ENCODE measurements around the gene TYW1B.
"Not testable (repeated sequence)": the region's sequence is repeated elsewhere in the genome, so short reads cannot be mapped to it uniquely, and the experiment has no call there.

TYW1B gene

DNA sequence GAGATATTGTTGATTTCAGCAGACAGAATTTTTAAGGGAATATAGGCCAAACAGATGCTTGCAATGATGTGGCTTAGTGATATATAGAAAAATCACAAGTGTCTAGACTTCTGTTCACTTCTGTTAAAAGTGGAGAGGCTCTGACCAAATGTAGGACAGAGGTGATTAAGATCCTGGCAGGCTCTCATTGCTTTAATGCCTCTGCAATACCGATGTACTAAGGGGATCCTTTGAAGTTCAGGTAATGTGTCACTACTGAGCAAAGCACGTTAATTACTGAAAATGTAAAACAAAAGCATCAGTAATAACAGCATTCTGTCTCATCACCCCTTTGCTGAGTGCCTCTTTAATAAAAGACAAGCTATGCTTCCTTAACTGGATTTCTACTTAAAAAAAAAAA, 131.4 kb downstream of the TYW1B start:
- DNase-seq (ENCODE audit: low spot score): not testable (repeated sequence)

- not testable (repeated sequence) for DNase-seq (ENCODE audit: low spot score)
Observed at GRCh38 chr7:72695482-72695881, 132.5 kb downstream of the TYW1B start.

DNA sequence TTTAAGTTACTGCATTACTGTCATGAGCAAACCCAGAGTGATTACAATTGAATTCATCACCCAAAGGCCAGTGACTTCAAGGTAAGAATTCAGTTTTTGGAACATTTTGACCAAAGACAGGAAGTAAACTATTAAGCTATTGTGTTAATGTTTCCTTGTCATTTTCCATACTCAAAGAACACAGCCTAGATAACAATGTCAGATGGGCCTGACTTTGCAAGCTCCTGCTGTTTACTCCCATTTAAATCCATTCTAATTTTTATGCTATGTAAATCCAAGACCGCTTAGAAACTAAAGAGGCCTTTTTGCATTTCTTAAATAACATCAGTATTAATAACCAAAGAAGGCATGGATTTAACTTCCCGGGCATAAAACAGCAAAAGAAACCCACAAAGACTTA, 136.6 kb downstream of the TYW1B start:
- not testable (repeated sequence) for DNase-seq (ENCODE audit: low spot score)

- not testable (repeated sequence) for DNase-seq (ENCODE audit: low spot score)
Observed at GRCh38 chr7:72690177-72690576, 137.8 kb downstream of the TYW1B start.

- not testable (repeated sequence) for DNase-seq (ENCODE audit: low spot score)
Observed at GRCh38 chr7:72689344-72689743, 138.7 kb downstream of the TYW1B start.

DNA sequence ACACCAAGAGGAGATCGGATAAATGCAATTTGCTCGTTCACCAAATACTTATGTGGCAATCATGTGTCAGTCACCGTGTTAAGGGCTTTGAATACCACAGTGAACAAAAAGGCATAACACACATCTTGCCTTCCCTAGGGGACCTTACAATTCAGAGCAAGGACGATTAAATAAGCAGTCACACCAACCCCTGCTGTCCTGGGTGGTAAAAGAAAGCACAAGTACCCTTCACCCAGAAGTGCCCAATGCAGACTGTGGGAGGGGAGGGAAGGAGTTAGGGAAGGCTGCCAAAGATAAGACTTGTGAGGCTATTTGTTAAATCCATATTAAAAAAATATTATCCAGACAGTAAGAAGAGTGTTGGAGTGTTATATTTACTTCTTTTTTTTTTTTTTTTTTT, 146.8 kb downstream of the TYW1B start:
- not testable (repeated sequence) for DNase-seq (ENCODE audit: low spot score)

GRCh38 chr7:72676880-72677279, 151.1 kb downstream of the TYW1B start:
- not testable (repeated sequence) for DNase-seq (ENCODE audit: low spot score)

DNA sequence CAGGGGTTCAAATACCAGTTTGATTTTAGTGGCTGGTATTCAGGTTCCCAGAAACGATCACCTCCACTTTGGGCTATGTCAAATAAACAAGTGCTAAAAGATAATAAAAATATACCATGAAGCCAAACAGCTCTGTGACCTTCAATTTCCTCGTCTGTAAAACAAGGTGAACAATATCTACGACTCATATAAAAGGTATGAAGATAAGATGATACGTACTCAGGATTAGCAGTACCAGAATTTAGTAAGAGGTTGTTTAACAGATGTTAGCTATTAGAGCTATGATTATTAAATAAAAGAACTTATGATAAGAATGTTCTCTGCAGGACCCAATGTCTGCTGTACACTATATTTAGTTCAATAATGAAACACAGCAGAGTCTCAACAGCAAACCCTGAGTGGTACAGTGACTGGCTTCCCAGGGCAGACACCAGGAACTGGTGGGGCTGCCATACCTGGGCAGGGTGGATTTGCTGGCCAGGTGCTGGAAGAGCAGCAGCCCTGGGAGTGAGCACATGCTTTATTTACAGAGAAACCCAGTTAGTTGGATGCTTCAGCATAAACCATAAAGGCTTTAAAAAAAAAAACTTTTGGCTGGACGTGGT, 151.8 kb downstream of the TYW1B start:
- DNase-seq (ENCODE audit: low spot score): not testable (repeated sequence)

GRCh38 chr7:72675686-72676085, 152.3 kb downstream of the TYW1B start:
- DNase-seq (ENCODE audit: low spot score): not testable (repeated sequence)

DNA sequence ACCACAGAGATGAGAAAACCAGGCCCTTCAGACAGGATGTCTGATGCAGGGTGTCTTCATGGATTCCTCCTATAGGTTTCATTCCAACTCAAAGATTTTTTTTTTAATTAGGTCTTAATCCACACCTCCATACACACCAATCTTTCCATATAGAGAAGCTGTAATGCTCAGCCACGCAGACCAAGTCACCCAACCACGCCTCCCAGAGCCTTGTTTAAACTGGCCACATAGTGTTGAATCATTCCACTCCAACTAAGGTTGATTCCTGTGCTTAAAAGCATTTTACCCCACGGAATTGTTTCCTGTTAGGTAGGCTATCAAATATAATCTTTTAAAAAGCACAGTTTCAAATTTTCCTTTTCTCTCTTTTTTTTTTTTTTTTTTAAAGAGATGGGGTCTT, 153.6 kb downstream of the TYW1B start:
- no peak for DNase-seq (ENCODE audit: low spot score)

DNA sequence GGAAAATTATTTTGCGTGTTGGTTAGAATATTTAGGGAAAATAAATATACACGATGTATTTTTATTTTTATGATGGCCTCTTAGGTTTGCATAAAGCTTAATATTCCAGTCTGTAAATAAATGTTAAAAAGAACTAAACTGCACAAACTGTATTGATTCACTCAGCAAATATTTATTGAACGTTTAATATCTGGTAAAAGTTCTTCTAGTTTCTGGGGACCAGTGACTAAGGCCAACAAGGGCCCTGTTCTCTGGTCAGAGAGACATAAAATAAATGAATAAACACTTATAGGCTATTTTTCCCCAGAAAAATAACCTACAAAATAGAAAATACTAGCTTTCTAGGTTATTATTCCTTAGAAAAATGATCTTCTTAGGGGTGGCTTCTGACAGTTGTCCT, 157.2 kb downstream of the TYW1B start:
- not testable (repeated sequence) for DNase-seq (ENCODE audit: low spot score)

DNA sequence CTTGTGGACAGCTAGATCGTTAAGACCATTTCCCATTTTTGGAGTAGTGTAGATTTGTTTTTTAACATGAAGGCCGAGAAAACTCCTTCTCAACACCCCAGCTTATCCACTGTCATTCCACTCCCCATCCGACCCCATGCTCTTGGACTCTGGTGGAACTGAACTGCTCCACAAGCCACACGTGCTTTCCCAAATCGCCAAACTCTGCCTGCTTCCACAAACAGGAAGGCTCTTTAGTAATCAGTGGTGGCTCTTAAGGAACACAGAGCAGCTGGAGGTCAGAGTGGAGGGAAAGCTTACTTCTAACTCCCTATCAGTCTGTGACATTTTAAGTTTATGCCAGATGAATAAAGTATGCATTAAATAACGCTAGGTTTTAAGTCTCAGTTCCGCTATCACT, 159.6 kb downstream of the TYW1B start:
- DNase-seq (ENCODE audit: low spot score): not testable (repeated sequence)

- not testable (repeated sequence) for DNase-seq (ENCODE audit: low spot score)
Observed at GRCh38 chr7:72667049-72667448, 161.0 kb downstream of the TYW1B start.

DNA sequence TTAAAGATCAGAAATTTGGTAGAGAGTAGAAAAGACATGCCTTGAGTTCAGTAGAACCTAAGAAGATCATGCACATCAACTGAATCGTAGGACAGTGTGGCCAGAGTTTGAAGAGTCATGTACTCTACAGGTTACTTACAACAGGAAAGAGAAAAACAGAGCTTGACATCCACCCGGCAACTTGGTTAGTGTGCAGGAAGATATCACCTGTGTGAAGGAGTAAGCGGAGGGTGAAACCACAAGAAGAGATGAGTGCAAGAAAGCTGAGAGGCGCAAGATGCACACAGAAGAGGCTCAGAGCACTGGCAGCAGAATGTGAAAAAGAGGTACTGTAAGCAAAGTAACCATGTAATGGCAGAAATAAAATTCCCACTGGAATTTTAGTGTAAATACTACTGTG, 179.4 kb downstream of the TYW1B start:
- peak; percentile 1 for DNase-seq (ENCODE audit: low spot score)

- DNase-seq (ENCODE audit: low spot score): not testable (repeated sequence)
Observed at GRCh38 chr7:72643708-72644107, 184.3 kb downstream of the TYW1B start.

DNA sequence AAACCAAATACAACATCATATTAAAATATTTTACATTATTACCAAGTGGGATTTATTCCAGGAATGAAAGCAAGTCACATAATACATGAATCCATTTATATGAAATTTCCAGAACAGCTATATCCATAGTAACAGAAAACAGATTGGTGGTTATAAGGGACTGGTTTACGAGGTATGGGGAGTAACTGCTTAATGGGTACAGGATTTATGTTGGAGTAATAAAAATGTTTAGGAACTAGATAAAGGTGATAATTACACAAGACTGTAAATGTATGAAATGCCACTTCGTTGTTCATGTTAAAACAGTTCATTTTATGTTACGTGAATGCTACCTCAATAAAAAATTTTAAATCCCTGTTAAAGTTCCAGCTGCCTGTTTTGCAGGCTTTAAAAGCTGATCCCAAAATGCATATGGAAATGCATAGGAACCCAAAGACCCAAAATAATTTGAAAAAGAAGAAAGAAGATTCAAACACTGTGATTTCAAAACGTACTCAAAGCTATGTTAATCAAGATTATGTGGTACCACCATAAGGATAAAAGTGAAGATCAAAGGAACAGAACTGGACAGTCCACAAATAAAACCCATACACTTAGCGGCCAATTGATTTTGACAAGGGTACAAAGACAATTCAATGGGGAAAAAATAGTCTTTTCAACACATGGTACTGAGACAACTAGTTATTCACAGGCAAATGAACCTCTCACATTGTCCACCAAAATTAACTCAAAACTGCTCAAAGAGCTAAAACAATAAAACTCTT, 186.3 kb downstream of the TYW1B start:
- DNase-seq (ENCODE audit: low spot score): not testable (repeated sequence)

DNA sequence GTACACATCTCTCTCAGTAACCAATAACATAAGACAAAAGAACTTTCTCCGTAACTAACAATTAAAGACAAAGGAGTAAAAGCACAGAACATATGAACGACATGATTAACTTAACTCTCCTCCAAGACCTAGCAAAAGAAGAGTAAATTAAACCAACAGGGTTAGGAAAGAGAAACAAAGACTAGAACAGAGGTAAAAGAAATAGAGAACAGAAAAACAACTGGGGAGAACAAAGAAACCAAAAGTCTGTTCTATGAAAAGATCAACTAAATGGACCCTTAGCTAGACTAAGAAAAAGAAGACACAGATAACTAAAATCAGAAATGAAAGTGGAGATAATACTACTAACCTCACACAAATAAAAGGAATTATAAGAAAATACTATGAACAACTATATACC, 187.3 kb downstream of the TYW1B start:
- not testable (repeated sequence) for DNase-seq (ENCODE audit: low spot score)

DNA sequence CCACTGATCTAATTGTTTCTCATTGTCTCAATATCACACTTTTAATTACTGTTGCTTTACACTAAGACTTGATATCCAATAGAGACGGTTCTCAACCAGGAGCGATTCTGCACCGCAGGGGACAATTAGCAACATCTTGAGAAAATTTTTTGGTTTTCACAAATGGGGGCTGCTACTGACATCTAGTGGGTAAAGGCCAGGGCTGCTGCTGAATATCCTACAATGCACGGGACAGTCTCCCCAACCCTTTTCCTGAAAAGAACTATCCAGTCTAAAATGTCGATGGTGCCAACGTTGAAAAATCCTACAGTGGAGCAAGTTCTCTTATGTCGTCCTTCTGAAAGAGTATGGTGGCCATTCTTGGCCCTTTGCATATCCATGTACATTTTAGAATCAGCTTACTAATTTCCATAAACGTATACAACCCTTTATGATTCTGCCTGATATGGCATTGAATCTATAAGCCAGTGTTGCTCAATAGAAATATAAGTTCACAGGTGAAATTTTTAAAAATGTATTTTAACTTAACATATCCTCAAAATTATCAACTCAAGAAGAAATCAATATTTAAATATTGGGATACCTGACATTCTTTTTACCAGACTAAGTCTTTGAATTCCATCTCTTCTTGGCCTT, 192.6 kb downstream of the TYW1B start:
- not testable (repeated sequence) for DNase-seq (ENCODE audit: low spot score)

DNA sequence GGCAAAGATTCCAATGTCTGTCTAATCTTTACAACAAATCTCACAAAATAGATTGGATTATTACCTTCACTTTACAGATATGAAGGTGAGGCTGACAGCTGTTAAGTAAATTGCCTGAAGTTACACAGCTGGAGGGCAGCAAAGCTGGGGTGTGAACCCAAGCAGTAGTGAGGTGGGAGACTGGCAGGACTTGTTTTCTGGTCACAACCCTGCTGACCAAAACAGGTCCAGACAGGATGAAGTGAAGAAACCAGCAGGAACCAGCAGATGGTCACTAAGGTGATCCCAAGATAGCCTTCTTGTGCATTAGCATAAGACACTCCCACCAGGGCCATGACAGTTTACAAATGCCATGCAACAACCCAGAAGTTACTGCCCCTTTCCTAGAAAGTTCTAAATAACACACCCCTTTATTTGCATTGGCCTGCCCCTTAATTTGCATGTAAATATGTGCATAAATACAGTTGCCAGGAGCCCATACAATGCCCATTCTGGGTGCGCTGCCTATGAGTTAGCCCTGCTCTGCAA, 195.2 kb downstream of the TYW1B start:
- DNase-seq (ENCODE audit: low spot score): not testable (repeated sequence)

DNA sequence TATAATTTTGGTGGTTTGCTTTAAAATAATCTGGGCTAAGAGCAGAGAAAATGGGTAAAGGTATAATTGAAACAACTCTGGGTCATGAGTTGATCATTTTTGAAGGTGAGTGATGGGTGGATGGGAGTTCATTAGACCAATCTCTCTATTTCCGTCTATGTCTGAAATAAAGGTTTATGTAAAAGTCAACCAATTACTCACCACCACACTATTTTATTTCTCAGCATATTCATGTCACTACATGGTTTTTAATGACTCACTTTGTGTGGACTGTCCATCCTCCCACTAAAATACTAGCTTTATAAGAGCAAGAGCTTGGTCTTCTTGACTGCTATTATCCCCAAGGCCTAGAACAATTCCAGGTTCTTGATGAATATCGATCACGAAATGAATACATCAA, 199.6 kb downstream of the TYW1B start:
- DNase-seq (ENCODE audit: low spot score): not testable (repeated sequence)

- not testable (repeated sequence) for DNase-seq (ENCODE audit: low spot score)
Observed at GRCh38 chr7:72626428-72627011, 201.5 kb downstream of the TYW1B start.

DNA sequence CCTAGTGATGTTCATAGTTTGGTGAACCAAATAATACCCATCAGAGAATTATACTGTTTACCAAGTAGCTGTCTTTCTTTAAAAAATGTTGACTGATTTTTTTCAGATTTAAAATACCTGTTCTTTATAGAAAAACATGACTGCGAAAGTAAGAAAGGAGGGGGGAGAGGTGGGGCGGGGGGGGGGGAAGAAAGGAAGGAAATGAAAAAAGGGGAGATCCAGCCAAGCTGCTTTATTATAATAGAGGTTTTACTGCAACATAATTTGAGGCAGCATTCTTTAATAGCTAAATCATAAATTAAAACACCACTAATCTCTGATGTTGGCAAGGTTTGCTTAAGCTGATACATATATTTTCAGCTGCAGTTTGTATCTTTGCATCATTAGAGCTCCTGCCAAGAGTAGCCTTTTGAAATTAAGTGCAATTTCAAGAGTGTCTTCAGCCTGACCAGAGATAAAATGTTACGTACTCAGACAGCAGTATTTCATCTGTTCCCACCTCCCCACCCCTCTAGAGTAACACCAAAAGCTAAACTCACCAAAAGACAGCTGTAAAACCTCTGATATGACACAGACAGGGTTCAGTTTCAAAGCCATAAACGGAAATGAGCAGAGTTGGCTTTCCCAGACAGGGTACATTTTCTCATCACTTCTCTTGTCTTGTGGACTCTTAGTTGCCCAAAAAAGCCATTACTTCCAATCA, 202.1 kb downstream of the TYW1B start:
- DNase-seq (ENCODE audit: low spot score): not testable (repeated sequence)
